ENCODE measurements around the gene ZNF548.
A peak's percentile ranks its signal among the peaks of the same experiment; 100 is the strongest.
"Not testable (repeated sequence)": the region's sequence is repeated elsewhere in the genome, so short reads cannot be mapped to it uniquely, and the experiment has no call there.

Gene ZNF548

GRCh38 chr19:57374179-57374578, 15.5 kb upstream of the ZNF548 start:
- TF ChIP-seq CTCF (IDR thresholded peaks at IDR 0.05; ENCODE audit: low read depth, low read length, missing control alignments): no peak
- no peak for DNase-seq (ENCODE audit: extremely low read depth, low read depth)
- no peak overlapping the region for H3K4me3 ChIP-seq (replicated peaks; ENCODE audit: low read depth, low read length)

DNA sequence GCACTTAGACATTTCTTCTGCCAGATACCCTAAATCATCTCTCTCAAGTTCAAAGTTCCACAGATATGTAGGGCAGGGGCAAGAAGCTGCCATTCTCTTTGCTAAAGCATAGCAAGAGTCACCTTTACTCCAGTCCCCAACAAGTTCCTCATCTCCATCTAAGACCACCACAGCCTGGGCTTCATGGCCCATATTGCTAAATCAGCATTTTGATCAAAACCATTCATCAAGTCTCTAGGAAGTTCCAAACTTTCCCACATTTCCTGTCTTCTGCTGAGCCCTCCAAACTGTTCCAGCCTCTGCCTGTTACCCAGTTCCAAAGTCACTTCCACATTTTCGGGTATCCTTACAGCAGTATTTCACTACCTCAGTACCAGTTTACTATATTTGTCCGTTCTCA, 15.0 kb upstream of the ZNF548 start:
- not testable (repeated sequence) for H3K4me3 ChIP-seq (replicated peaks; ENCODE audit: low read depth, low read length); DNase-seq (ENCODE audit: extremely low read depth, low read depth)

GRCh38 chr19:57376151-57376550, 13.5 kb upstream of the ZNF548 start:
- DNase-seq (ENCODE audit: extremely low read depth, low read depth): no peak
- no peak for TF ChIP-seq CTCF (IDR thresholded peaks at IDR 0.05; ENCODE audit: low read depth, low read length, missing control alignments)
- no peak overlapping the region for H3K4me3 ChIP-seq (replicated peaks; ENCODE audit: low read depth, low read length)

- TF ChIP-seq CTCF (IDR thresholded peaks at IDR 0.05; ENCODE audit: low read depth, low read length, missing control alignments): no peak
Measured at GRCh38 chr19:57377498-57378146, 12.0 kb upstream of the ZNF548 start.

GRCh38 chr19:57380923-57381322, 8.7 kb upstream of the ZNF548 start:
- no peak overlapping the region for H3K4me3 ChIP-seq (replicated peaks; ENCODE audit: low read depth, low read length)
- TF ChIP-seq CTCF (IDR thresholded peaks at IDR 0.05; ENCODE audit: low read depth, low read length, missing control alignments): no peak
- no peak for DNase-seq (ENCODE audit: extremely low read depth, low read depth)

More at GRCh38 chr19:57377498-57378146, 12.0 kb upstream of the ZNF548 start:
- no peak for DNase-seq (ENCODE audit: extremely low read depth, low read depth)
- H3K4me3 ChIP-seq (replicated peaks; ENCODE audit: low read depth, low read length): no peak overlapping the region

- H3K4me3 ChIP-seq (replicated peaks; ENCODE audit: low read depth, low read length): no peak overlapping the region
- DNase-seq (ENCODE audit: extremely low read depth, low read depth): no peak
- TF ChIP-seq CTCF (IDR thresholded peaks at IDR 0.05; ENCODE audit: low read depth, low read length, missing control alignments): no peak
Measured at GRCh38 chr19:57382806-57383488, 6.7 kb upstream of the ZNF548 start.

DNA sequence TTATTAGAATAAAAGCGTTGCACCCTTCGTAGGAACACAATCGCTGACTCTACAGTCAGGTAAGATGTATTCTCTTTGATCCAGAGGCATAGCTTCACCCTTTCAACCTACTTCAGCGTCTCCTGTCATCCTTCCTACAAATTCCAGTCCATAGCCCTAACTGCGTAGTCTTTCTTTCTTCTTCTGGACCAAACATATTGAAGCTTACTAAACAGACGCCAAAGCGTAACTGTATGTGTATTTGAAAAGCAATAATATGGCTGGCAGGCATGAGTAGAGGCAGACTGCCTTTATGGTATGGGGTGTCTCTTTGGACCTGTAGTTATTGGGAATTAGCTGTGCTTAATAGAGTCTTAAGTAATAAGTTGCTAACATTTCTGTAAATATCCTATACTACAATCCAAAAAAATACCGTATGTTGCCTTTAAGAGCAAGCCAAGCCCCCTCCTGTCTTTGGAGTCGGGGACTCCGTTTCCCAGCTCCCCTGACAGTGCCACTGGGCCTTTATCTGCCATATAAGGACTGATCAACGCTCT, 392 bp upstream of the ZNF548 start:
- DNase-seq (ENCODE audit: extremely low read depth, low read depth): no peak
- H3K4me3 ChIP-seq (replicated peaks; ENCODE audit: low read depth, low read length): peak overlapping the region; percentile 81
- no peak for TF ChIP-seq CTCF (IDR thresholded peaks at IDR 0.05; ENCODE audit: low read depth, low read length, missing control alignments)

All from HFF-Myc (cell line).